Duodenal mucosa (tissue), 2 donors: ENCODE data around the gene MYH13.

Experiments used
- H3K27ac ChIP-seq: one replicate; pipeline ENCODE4 v1.7.0; 2013; ENCODE audit warnings: low read depth, low read length
- H3K27me3 ChIP-seq, 2 donors: one replicate each; pipeline ENCODE4 v1.7.0; 2013; ENCODE audit warnings: low read length in 2 of 2, control low read depth in 1 of 2; ENCODE audit not compliant: insufficient read depth in 2 of 2, control insufficient read depth in 1 of 2
- H3K36me3 ChIP-seq, 2 donors: one replicate each; pipeline ENCODE4 v1.7.0; 2013; ENCODE audit warnings: low read length in 2 of 2, control low read depth in 1 of 2; ENCODE audit not compliant: insufficient read depth in 2 of 2, control insufficient read depth in 1 of 2
- H3K4me1 ChIP-seq, 2 donors: one replicate each; pipeline ENCODE4 v1.7.0; 2013; ENCODE audit warnings: low read length in 2 of 2, control low read depth in 1 of 2; ENCODE audit not compliant: insufficient read depth in 2 of 2, control insufficient read depth in 1 of 2
- H3K4me3 ChIP-seq, 2 donors: one replicate each; pipeline ENCODE4 v1.7.0; 2013; ENCODE audit warnings: low read length in 2 of 2, low read depth in 1 of 2
- H3K9ac ChIP-seq, 2 donors: one replicate each; pipeline ENCODE4 v1.7.0; 2013; ENCODE audit warnings: low read length in 2 of 2, low read depth in 1 of 2
- H3K9me3 ChIP-seq, 2 donors: one replicate each; pipeline ENCODE4 v1.7.0; 2013; ENCODE audit warnings: low read length in 2 of 2, control low read depth in 1 of 2; ENCODE audit not compliant: control insufficient read depth in 1 of 2

The MYH13 gene

DNA sequence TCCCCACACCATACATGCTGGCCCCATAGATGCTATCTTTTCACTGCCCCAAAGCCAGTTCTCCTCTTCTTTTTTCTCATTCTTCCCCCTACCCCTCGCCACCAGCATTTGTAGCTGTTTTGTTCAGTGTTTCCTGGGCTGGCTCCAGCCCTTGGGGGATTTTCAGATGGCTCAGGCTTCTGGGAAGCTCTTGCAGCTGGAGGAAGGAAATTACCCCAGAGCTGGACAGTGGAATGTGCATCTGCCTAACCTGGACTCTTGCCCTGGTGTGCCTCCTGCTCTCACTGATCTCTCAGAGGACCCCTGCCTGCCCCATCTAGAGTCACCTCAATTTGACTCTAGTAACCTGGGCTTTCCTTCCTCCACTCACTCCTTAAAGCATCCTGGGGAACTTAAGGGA is 82.8 kb downstream of the MYH13 start:
- Histone ChIP-seq H3K9ac (no peak overlapping the region), H3K27me3 (no peaks in the 10 kb centered on the region), H3K4me1 (peaks cover 0 to 3% of the 10 kb centered on the region in 2 donors), H3K27ac (no peak overlapping the region), H3K9me3 (no peaks in the 10 kb centered on the region), H3K36me3 (no peaks in the 10 kb centered on the region), H3K4me3 (no peak overlapping the region)

DNA sequence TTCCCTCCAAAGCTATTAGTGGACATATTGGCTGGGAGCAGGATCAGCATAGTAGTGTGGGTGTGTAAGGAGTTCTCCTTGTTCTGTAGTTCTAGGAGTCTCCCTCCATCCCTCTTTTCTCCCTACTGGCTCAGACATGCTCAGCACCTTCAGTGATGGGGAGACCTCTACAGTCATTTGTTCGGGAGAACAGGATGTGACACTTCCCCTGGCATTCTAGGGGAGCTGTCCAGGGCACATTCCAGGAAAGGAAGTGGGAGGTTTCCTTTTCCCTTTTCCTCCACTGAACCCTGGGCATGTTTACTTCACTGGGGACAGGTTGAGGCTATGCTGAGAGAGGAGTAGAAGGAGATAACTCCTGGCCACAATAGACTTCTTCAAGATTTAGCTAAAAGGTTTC is 86.5 kb downstream of the MYH13 start:
- H3K4me1 ChIP-seq = no peaks in the 10 kb centered on the region
- H3K36me3 ChIP-seq = no peaks in the 10 kb centered on the region
- H3K27me3 ChIP-seq = no peaks in the 10 kb centered on the region
- H3K4me3 ChIP-seq = no peak overlapping the region
- no peak overlapping the region for H3K27ac ChIP-seq
- H3K9ac ChIP-seq = no peak overlapping the region
- H3K9me3 ChIP-seq = no peaks in the 10 kb centered on the region

DNA sequence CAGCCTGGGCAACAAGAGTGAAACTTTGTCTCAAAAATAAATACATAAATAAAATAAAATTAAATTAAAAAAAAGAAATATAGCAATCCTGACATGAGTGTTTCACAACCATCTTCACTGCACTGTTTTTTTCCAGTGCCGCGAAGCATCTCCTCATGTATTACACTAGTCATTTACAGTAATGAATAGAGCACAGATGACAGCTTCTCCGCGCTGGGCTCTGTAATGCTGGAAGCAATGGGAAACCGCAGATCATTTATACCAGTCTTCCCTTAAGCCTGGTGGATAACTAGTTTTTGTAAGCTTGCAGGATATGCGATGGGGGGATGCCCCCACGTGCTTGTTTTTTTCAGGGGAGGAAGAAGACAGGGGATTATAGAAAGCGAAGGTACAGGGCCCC is 86.9 kb downstream of the MYH13 start:
- Histone ChIP-seq H3K9me3 (no peaks in the 10 kb centered on the region), H3K4me3 (no peak overlapping the region), H3K4me1 (no peaks in the 10 kb centered on the region)

DNA sequence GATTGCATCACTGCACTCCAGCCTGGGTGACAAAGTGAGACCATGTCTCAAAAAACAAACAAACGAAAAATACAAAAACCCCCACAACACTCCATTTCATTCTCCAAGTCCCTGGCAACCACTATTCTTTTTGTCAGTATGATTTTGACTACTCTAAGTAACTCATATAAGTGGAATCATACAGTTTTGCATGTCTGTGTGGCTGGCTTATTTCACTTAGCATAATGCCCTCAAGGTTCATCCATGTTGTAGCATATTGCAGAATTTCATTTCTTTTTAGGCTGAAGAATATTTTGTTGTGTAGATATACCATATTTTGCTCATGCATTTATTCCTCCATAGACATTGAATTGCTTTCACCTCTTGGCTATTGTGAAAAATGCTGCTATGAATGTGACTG is 92.7 kb downstream of the MYH13 start:
- no peak overlapping the region for H3K27ac ChIP-seq
- H3K4me3 ChIP-seq = no peak overlapping the region
- H3K4me1 ChIP-seq = no peaks in the 10 kb centered on the region
- H3K27me3 ChIP-seq = no peaks in the 10 kb centered on the region
- H3K9me3 ChIP-seq = no peaks in the 10 kb centered on the region
- H3K9ac ChIP-seq = no peak overlapping the region
- H3K36me3 ChIP-seq = no peaks in the 10 kb centered on the region

More for the DNA sequence above, 86.9 kb downstream of the MYH13 start:
- Histone ChIP-seq H3K27ac (no peak overlapping the region), H3K27me3 (no peaks in the 10 kb centered on the region), H3K9ac (no peak overlapping the region), H3K36me3 (no peaks in the 10 kb centered on the region)

DNA sequence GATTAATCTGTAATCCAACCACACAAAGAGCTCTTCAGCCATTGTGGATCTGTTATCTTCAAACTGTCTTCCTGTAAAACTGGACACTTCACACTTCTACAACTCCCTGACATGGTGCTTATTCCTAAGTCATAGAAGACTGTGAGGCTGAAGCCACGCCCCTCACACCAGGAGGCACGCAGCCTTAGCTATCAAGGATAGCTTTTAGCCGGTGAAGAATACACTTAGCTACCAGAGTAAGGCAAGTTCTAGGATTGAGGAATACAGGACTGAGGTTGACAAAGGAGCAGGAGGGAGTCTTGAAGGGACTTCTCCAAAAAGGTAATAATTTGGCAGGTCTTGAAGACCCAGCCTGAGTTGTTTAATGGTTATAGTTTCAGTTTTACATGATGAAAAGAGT is 94.6 kb downstream of the MYH13 start:
- Histone ChIP-seq H3K36me3 (no peaks in the 10 kb centered on the region), H3K4me3 (peak overlapping the region in 1 of 2 donors; percentile 50), H3K4me1 (no peaks in the 10 kb centered on the region), H3K27ac (no peak overlapping the region), H3K9ac (no peak overlapping the region), H3K27me3 (no peaks in the 10 kb centered on the region), H3K9me3 (no peaks in the 10 kb centered on the region)

DNA sequence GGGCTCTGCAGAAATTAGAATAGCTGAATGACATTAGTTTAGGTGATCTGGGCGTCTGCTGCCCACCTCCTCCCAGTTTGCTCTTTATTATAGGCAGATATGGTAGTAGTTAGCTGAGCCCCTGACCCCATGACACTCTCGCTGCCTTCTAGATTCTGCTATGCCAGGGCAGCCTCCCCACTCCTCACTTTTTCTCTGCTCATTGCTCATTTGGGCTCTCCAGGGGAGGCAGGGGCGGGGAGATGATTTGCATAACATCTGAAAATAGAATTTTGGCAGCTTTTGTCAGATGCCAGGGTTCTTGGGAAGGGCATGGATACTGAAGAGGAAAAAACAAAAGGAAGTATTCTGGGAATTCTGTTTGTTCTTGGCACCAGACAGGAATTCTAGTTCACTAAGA is 96.4 kb downstream of the MYH13 start:
- H3K27ac ChIP-seq = no peak overlapping the region
- no peaks in the 10 kb centered on the region for H3K36me3 ChIP-seq
- H3K4me3 ChIP-seq = no peak overlapping the region
- H3K9ac ChIP-seq = no peak overlapping the region
- H3K4me1 ChIP-seq = no peaks in the 10 kb centered on the region
- H3K27me3 ChIP-seq = no peaks in the 10 kb centered on the region
- H3K9me3 ChIP-seq = no peaks in the 10 kb centered on the region

DNA sequence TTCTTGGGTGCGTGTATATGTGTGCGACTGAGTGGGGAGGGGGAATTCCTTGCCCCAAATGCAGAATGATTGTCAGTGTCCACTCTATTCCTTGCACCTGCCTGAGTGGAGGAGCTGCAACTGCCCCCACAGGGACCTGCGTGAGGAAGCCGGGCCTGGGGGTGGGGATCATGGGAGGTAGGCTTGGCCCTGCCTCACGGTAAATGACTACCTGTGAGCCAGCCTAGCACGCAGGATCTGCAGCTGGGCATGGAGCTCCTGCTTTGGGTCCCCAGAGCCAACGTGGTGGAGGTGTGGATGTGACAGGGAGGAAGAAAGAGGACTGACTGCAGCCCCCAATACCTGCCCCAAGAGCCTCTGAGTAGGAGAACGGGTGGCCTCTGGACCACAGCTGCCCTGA is 97.4 kb downstream of the MYH13 start:
- Histone ChIP-seq H3K9me3 (no peaks in the 10 kb centered on the region), H3K36me3 (no peaks in the 10 kb centered on the region), H3K4me1 (no peaks in the 10 kb centered on the region), H3K9ac (no peak overlapping the region), H3K27ac (no peak overlapping the region), H3K4me3 (no peak overlapping the region), H3K27me3 (no peaks in the 10 kb centered on the region)

- Histone ChIP-seq H3K4me3 (no peak overlapping the region), H3K27ac (no peak overlapping the region), H3K27me3 (no peaks in the 10 kb centered on the region), H3K9ac (no peak overlapping the region), H3K4me1 (no peaks in the 10 kb centered on the region), H3K36me3 (no peaks in the 10 kb centered on the region), H3K9me3 (no peaks in the 10 kb centered on the region)
These were observed 101.7 kb downstream of the MYH13 start for GRCh38 chr17:10271106-10271562.

DNA sequence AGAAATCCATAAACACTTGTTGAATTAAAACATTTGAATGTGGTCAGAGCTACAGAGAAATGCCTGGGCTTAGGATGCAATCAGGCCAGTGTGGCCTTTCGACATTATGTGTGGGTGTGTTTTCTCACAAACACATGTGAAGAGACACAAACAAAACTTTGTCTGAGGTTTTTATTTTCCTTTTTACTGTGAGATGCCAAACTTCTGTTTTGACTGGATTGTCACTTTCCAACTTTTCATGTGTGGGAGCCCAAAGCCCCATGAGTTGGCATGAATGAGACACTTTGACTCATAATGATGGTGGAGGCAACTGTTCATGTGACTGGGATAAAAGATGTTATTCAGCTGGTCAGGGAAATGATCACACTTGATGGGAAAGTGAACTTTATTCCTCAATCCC is 102.5 kb downstream of the MYH13 start:
- no peaks in the 10 kb centered on the region for H3K4me1 ChIP-seq
- no peak overlapping the region for H3K9ac ChIP-seq
- no peaks in the 10 kb centered on the region for H3K27me3 ChIP-seq
- no peaks in the 10 kb centered on the region for H3K9me3 ChIP-seq
- no peaks in the 10 kb centered on the region for H3K36me3 ChIP-seq
- H3K4me3 ChIP-seq = no peak overlapping the region
- no peak overlapping the region for H3K27ac ChIP-seq

DNA sequence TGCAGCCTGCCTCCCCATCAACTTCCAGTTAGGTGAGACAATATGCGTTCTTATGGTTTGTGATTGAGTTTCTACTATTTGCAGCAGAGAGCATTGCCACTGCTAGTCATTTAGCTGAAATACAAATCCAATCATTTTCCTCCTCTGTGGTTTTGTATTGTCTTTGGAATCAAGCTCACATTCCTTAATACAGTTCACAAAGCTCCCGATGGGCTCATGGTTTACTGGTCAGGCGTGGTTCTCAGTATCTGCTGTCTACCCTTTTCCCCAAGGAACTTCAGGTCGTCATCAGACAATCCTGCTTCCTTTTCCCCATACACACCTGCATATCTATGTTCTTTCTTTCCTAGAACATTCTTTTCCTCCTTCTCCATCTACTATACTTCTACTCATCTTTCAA is 104.8 kb downstream of the MYH13 start:
- no peaks in the 10 kb centered on the region for H3K36me3 ChIP-seq
- H3K9me3 ChIP-seq = no peaks in the 10 kb centered on the region
- no peak overlapping the region for H3K9ac ChIP-seq
- H3K27ac ChIP-seq = no peak overlapping the region
- H3K4me1 ChIP-seq = no peaks in the 10 kb centered on the region
- H3K27me3 ChIP-seq = no peaks in the 10 kb centered on the region
- no peak overlapping the region for H3K4me3 ChIP-seq

DNA sequence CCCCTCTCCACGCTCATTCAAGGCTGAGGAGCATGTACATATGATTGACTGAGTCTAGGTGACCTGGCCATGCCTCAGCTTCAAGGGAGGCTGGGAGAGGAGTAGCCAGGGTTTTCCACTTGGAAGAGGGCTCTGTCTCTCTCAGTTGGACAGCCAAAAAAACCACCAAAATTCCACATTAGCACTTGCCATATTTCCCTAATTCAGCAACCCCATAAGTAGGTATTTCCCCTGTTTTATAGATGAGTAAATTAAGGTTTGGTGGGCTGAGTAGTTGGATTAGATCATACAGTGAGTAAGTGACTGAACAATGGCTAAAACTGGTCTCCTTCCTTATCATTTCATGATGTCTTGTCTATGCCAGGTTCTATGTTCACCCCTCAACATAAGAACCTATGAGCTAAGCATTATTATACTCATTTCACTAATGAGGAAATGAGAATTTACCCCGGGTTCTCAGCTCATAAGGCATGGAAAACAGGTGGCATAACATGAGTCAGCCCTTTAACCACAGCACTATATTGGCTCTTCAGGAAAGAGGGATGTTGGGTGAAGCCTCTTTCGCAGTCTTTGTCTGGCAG is 106.4 kb downstream of the MYH13 start:
- Histone ChIP-seq H3K9ac (no peak overlapping the region), H3K27me3 (no peaks in the 10 kb centered on the region), H3K4me3 (no peak overlapping the region), H3K9me3 (no peaks in the 10 kb centered on the region), H3K4me1 (no peaks in the 10 kb centered on the region), H3K36me3 (no peaks in the 10 kb centered on the region), H3K27ac (no peak overlapping the region)
